ENCODE data around the gene PSD2.

The PSD2 gene

DNA sequence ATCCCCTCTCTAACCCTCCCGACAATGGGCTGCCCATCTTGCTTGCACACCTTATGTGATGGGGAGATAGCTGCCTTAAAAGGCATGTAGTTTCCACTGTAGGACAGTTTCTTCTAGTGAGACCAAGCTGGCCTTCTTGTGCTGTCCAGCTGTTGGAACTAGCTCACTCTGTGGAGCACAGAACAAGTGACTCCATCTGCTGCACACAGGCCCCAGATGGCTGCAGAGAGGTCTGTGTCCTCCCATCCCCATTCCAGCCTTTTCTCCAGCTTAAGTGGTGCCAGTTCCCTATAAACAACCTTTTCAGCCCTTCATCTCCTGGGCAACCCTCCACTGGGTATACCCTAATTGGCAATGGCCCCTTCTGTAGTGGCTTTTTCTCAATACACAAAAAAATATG is 18.7 kb upstream of the PSD2 start:
- H3K27me3 ChIP-seq (ENCODE audit: insufficient read depth, poor library complexity, severe bottlenecking), result no peaks in the 10 kb centered on the region
- no peak overlapping the region for H3K27ac ChIP-seq (replicated peaks)
- DNase-seq (ENCODE audit: low read depth in 1 of 2, low spot score in 1 of 2), result no peak
- no peak overlapping the region for H3K4me3 ChIP-seq (replicated peaks; ENCODE audit: insufficient read depth, low read length)
- TF ChIP-seq, protein P1, sequence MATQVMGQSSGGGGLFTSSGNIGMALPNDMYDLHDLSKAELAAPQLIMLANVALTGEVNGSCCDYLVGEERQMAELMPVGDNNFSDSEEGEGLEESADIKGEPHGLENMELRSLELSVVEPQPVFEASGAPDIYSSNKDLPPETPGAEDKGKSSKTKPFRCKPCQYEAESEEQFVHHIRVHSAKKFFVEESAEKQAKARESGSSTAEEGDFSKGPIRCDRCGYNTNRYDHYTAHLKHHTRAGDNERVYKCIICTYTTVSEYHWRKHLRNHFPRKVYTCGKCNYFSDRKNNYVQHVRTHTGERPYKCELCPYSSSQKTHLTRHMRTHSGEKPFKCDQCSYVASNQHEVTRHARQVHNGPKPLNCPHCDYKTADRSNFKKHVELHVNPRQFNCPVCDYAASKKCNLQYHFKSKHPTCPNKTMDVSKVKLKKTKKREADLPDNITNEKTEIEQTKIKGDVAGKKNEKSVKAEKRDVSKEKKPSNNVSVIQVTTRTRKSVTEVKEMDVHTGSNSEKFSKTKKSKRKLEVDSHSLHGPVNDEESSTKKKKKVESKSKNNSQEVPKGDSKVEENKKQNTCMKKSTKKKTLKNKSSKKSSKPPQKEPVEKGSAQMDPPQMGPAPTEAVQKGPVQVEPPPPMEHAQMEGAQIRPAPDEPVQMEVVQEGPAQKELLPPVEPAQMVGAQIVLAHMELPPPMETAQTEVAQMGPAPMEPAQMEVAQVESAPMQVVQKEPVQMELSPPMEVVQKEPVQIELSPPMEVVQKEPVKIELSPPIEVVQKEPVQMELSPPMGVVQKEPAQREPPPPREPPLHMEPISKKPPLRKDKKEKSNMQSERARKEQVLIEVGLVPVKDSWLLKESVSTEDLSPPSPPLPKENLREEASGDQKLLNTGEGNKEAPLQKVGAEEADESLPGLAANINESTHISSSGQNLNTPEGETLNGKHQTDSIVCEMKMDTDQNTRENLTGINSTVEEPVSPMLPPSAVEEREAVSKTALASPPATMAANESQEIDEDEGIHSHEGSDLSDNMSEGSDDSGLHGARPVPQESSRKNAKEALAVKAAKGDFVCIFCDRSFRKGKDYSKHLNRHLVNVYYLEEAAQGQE (IDR thresholded peaks at IDR 0.05; ENCODE audit: insufficient replicate concordance, low read depth), result no peak
- TF ChIP-seq, protein P2, sequence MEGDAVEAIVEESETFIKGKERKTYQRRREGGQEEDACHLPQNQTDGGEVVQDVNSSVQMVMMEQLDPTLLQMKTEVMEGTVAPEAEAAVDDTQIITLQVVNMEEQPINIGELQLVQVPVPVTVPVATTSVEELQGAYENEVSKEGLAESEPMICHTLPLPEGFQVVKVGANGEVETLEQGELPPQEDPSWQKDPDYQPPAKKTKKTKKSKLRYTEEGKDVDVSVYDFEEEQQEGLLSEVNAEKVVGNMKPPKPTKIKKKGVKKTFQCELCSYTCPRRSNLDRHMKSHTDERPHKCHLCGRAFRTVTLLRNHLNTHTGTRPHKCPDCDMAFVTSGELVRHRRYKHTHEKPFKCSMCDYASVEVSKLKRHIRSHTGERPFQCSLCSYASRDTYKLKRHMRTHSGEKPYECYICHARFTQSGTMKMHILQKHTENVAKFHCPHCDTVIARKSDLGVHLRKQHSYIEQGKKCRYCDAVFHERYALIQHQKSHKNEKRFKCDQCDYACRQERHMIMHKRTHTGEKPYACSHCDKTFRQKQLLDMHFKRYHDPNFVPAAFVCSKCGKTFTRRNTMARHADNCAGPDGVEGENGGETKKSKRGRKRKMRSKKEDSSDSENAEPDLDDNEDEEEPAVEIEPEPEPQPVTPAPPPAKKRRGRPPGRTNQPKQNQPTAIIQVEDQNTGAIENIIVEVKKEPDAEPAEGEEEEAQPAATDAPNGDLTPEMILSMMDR (IDR thresholded peaks at IDR 0.05; ENCODE audit: insufficient read depth, low read length), result no peak

DNA sequence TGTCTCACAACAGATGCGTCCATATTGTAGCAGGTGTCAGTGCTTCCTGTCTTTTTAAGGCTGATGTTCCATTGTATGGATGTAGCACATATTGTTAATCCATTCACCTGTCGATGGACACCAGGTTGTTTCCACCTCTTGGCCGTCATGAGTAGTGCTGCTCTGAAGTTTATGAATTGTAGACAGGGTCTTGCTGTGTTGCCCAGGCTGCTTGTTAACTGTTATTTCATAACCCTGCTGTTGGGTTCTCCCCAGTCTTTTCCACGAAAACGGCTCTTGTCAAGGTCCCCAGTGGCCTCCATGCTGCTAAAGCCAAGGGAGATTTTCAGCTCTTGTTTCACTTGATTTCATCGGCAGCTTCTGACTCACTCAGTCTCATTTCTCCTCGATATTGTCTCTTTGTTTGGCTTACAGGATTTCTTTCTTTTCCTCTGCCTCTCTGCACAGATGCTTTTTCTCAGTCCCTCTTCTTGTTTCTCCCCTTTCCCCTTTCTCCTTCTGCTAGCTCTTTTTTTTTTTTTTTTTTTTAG is 12.1 kb upstream of the PSD2 start:
- TF ChIP-seq POLR2AphosphoS5 (IDR thresholded peaks at IDR 0.05; ENCODE audit: low read depth) (no peak), SPI1 (IDR thresholded peaks at IDR 0.05; ENCODE audit: borderline replicate concordance, low read depth) (no peak), GABPA (IDR thresholded peaks at IDR 0.05; ENCODE audit: low read depth) (no peak)
- TF ChIP-seq, protein P2 (IDR thresholded peaks at IDR 0.05; ENCODE audit: insufficient read depth, low read length), result no peak
- TF ChIP-seq, protein P1 (IDR thresholded peaks at IDR 0.05; ENCODE audit: insufficient replicate concordance, low read depth), result no peak
- no peak for DNase-seq (ENCODE audit: low read depth in 1 of 2, low spot score in 1 of 2)
- H3K4me3 ChIP-seq (replicated peaks; ENCODE audit: insufficient read depth, low read length), result no peak overlapping the region
- no peaks in the 10 kb centered on the region for H3K27me3 ChIP-seq (ENCODE audit: insufficient read depth, poor library complexity, severe bottlenecking)
- H3K27ac ChIP-seq (replicated peaks), result no peak overlapping the region

DNA sequence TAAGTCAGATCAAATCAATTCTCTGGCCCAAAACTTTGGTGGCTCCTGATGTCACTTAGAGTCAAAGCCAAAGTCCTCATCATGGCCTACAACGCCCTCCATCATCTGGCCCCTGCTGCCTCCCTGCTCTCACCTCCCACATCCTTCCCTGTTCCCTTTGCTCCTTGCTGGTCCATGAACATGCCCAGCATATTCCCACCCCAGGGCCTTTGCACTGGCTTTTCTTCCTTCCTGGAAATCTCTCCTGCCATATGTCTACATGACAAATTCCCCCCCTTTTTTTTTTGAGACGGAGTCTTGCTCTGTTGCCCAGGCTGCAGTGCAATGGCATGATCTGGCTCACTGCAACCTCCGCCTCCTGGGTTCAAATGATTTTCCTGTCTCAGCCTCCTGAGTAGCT is 11.1 kb upstream of the PSD2 start:
- Histone ChIP-seq H3K27me3 (ENCODE audit: insufficient read depth, poor library complexity, severe bottlenecking) (no peaks in the 10 kb centered on the region), H3K27ac (replicated peaks) (no peak overlapping the region), H3K4me3 (replicated peaks; ENCODE audit: insufficient read depth, low read length) (no peak overlapping the region)
- no peak for TF ChIP-seq GABPA (IDR thresholded peaks at IDR 0.05; ENCODE audit: low read depth)
- TF ChIP-seq, protein P1 (IDR thresholded peaks at IDR 0.05; ENCODE audit: insufficient replicate concordance, low read depth), result no peak
- TF ChIP-seq SPI1 (IDR thresholded peaks at IDR 0.05; ENCODE audit: borderline replicate concordance, low read depth), result no peak
- no peak for TF ChIP-seq POLR2AphosphoS5 (IDR thresholded peaks at IDR 0.05; ENCODE audit: low read depth)
- TF ChIP-seq, protein P2 (IDR thresholded peaks at IDR 0.05; ENCODE audit: insufficient read depth, low read length), result no peak
- no peak for DNase-seq (ENCODE audit: low read depth in 1 of 2, low spot score in 1 of 2)

All from HL-60 (cell line).